ENCODE data around the gene ARHGAP15. TPM values are rescaled to one million over a fixed set of nuclear protein-coding genes. Genes with fewer than 3 reads are reported as not detected.
"Not testable (repeated sequence)": the region's sequence is repeated elsewhere in the genome, so short reads cannot be mapped to it uniquely, and the experiment has no call there.

The ARHGAP15 gene
- polyA plus RNA-seq, 2 of the 4 experiments (the other 2 are of a cell fraction) = 0.34 TPM; not detected in 1

- no peak overlapping the region for H3K27ac ChIP-seq
- no peak for DNase-seq (ENCODE audit: low read depth in 1 of 2, low spot score in 1 of 2)
- WGBS (ENCODE audit: missing lambda C conversion rate) = 48% methylated on average over 4 of the region's 4 CpGs
- no peak overlapping the region for H3K4me3 ChIP-seq
- no peak for FAIRE-seq
- no peak for ATAC-seq
- no peak overlapping the region for H3K4me2 ChIP-seq
- H3K9me3 ChIP-seq = no peaks in the 10 kb centered on the region
- TF ChIP-seq HOXB13 (CRISPR knock-in tag; IDR thresholded peaks at IDR 0.05; ENCODE audit: low read depth) = no peak
- no peak for TF ChIP-seq HDAC2 (IDR thresholded peaks at IDR 0.05)
- no peak for TF ChIP-seq TP53 (CRISPR knock-in tag; IDR thresholded peaks at IDR 0.05)
- no peak for TF ChIP-seq FOXS1 (CRISPR knock-in tag; IDR thresholded peaks at IDR 0.05)
- TF ChIP-seq HOXB5 (CRISPR knock-in tag; IDR thresholded peaks at IDR 0.05) = no peak
- TF ChIP-seq FOSL2 (IDR thresholded peaks at IDR 0.05) = no peak
- TF ChIP-seq FOSL2 (CRISPR knock-in tag; IDR thresholded peaks at IDR 0.05) = no peak
- TF ChIP-seq HMGXB4 (CRISPR knock-in tag; IDR thresholded peaks at IDR 0.05; ENCODE audit: borderline replicate concordance) = no peak
- no peak for TF ChIP-seq BHLHE40 (IDR thresholded peaks at IDR 0.05; ENCODE audit: low read depth, low read length)
- TF ChIP-seq SREBF2 (IDR thresholded peaks at IDR 0.05) = no peak
- no peaks in the 10 kb centered on the region for H3K4me1 ChIP-seq
- ChIA-PET CTCF (no interaction called here), POLR2A (no interaction called here)
Measured at GRCh38 chr2:143533846-143534245, 404.6 kb downstream of the ARHGAP15 start.

DNA sequence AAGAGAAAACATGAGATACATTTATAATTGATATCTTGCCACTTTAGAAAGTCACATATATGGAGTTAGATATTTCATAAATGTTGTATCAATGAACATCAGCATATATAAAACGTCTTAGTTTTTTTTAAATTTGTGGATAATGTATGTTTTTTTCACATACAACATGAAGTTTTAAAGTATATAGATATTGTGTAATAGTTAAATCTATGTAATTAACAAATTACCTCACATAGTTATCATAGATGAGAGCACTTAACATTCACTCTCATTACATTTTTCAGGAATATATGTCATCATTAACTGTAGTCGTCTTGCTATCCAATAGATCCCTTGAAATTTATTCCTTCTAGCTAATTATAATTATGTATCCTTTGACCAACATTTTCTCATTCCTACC lies 406.6 kb downstream of the ARHGAP15 start:
- no peak overlapping the region for H3K4me3 ChIP-seq
- H3K9me3 ChIP-seq = no peaks in the 10 kb centered on the region
- FAIRE-seq = no peak
- no peaks in the 10 kb centered on the region for H3K4me1 ChIP-seq
- ChIA-PET CTCF (interaction anchor here (1.4 kb wide), 1 partner anchor 23 kb away, joined by 3 read pairs; no protein-coding TSS in a partner anchor), POLR2A (no interaction called here)
- no peak for TF ChIP-seq MAX (IDR thresholded peaks at IDR 0.05)
- TF ChIP-seq RARB (CRISPR knock-in tag; IDR thresholded peaks at IDR 0.05) = no peak
- no peak for TF ChIP-seq HES2 (IDR thresholded peaks at IDR 0.05)
- TF ChIP-seq FOSL2 (IDR thresholded peaks at IDR 0.05) = no peak
- no peak for TF ChIP-seq FOSL2 (CRISPR knock-in tag; IDR thresholded peaks at IDR 0.05)
- TF ChIP-seq CHD2 (IDR thresholded peaks at IDR 0.05; ENCODE audit: low read length, partially characterized antibody) = no peak
- no peak for TF ChIP-seq PHF8 (IDR thresholded peaks at IDR 0.05; ENCODE audit: borderline replicate concordance, low read depth)
- TF ChIP-seq BCL3 (IDR thresholded peaks at IDR 0.05) = no peak
- no peak for TF ChIP-seq RNF2 (IDR thresholded peaks at IDR 0.05; ENCODE audit: borderline replicate concordance, low read depth)
- TF ChIP-seq NPAS2 (CRISPR knock-in tag; IDR thresholded peaks at IDR 0.05; ENCODE audit: borderline replicate concordance) = no peak
- TF ChIP-seq JUNB (IDR thresholded peaks at IDR 0.05) = no peak
- TF ChIP-seq CEBPB (IDR thresholded peaks at IDR 0.05) = no peak
- no peak for TF ChIP-seq HOXA7 (CRISPR knock-in tag; IDR thresholded peaks at IDR 0.05)
- TF ChIP-seq CBX2 (IDR thresholded peaks at IDR 0.05; ENCODE audit: borderline replicate concordance, low read depth) = no peak
- TF ChIP-seq GATA3 (IDR thresholded peaks at IDR 0.05; ENCODE audit: borderline replicate concordance) = no peak
- no peak for TF ChIP-seq HMGXB4 (CRISPR knock-in tag; IDR thresholded peaks at IDR 0.05; ENCODE audit: borderline replicate concordance)
- no peak for TF ChIP-seq RAD21 (conservative IDR thresholded peaks at IDR 0.05 in 1 of 2, IDR thresholded peaks at IDR 0.05 in 1 of 2)
- TF ChIP-seq NFE2L2 (conservative IDR thresholded peaks at IDR 0.05; ENCODE audit: low read length) = no peak
- TF ChIP-seq FOXS1 (CRISPR knock-in tag; IDR thresholded peaks at IDR 0.05) = no peak
- no peak for TF ChIP-seq FOSB (CRISPR knock-in tag; IDR thresholded peaks at IDR 0.05)
- ATAC-seq = no peak
- no peak for DNase-seq (ENCODE audit: low read depth in 1 of 2, low spot score in 1 of 2)
- H3K4me2 ChIP-seq = no peak overlapping the region
- 18% methylated on average over 2 of the region's 2 CpGs for WGBS (ENCODE audit: missing lambda C conversion rate)
- H3K27ac ChIP-seq = no peak overlapping the region

- POLR2A ChIA-PET; H3K4me3 ChIP-seq; H3K4me1 ChIP-seq; H3K4me2 ChIP-seq; DNase-seq (ENCODE audit: low read depth in 1 of 2, low spot score in 1 of 2); H3K9me3 ChIP-seq; FAIRE-seq; H3K27ac ChIP-seq; CTCF ChIA-PET; ATAC-seq: not testable (repeated sequence)
- 53% methylated on average over 3 of the region's 11 CpGs for WGBS (ENCODE audit: missing lambda C conversion rate)
Measured at GRCh38 chr2:143541899-143542298, 412.7 kb downstream of the ARHGAP15 start.

All from A549 (cell line).